ENCODE results near the gene MTNR1B.

MTNR1B gene

DNA sequence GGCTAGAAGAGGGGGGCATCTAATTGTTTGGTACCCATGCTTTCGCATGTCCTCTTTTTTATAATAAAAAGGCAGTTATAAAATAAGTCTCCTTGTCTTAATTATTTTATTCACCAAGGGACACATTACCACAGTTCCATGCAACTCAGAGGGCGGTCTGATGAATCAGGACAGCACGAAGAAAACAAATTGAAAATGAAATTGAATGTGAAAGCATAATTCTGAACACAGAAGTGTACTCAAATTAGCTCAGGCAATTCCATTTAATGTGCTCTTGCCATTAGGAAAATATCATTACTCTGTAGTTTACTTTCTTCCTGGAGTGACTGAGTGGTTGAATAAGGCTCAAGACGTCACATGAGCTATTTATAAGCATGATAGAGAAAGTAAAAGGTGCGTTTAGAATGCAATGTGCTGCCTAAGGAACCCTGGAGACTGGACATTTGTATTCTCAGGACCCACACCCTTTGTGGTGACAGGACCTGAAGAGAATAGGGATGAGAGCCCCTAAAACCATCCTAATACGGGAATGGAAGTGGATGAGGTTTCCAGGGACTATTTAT lies 59.6 kb downstream of the MTNR1B start:
- in situ Hi-C loops (cut with MboI; ENCODE audit: low sequenced_read_pairs): no loop called here

DNA sequence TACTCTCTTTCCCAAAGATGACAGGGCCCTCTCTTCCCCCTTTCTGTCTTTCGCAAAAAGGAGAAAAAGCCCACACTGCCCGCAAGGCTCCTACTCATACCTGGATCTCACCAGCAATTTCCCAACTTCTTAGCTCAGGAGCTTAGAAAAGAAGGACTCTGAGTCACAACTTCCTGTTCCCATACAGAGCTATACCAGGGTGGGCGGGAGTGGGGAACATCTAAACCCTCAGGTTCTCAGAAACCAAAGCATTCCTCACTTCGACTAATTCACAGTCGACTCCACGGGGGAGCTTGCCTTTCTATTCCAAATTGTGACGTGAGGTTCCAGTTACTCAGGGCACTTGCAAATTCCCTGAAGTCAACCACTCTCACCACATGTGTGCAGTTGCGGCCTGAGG lies 61.9 kb downstream of the MTNR1B start:
- in situ Hi-C loops (cut with MboI; ENCODE audit: low sequenced_read_pairs): no loop called here

Data from HL-60/S4 treated with phorbol 12-myristate 13-acetate at 8.2 ng/mL for 4 days and 3 days (cell line).